Kidney epithelial cell (primary cell): ENCODE data around the gene UNKL. TPM values are rescaled to one million over a fixed set of nuclear protein-coding genes. Genes with fewer than 3 reads are reported as not detected.
A peak's percentile ranks its signal among the peaks of the same experiment; 100 is the strongest.

Source experiments
- DNase-seq: peaks from one replicate; pipeline ENCODE4 v3.0.0-alpha.2; 2010; ENCODE audit warnings: low read depth
- H3K27me3 ChIP-seq: 2 replicates; pipeline ENCODE4 v1.6.0; 2011; ENCODE audit warnings: low read length; ENCODE audit not compliant: control insufficient read depth, insufficient read depth
- H3K36me3 ChIP-seq: 2 replicates; pipeline ENCODE4 v1.5.1; 2011; ENCODE audit warnings: low read length; ENCODE audit not compliant: control insufficient read depth, insufficient read depth
- H3K4me3 ChIP-seq: 2 replicates; pipeline ENCODE4 v1.5.1; 2011; ENCODE audit warnings: low read depth, mild to moderate bottlenecking, control low read depth, low read length
- CTCF ChIP-seq: IDR thresholded peaks from 2 replicates; pipeline ENCODE4 v1.5.1; 2011; ENCODE audit warnings: mild to moderate bottlenecking, moderate library complexity, low read length, control low read depth, inconsistent platforms; ENCODE audit not compliant: insufficient read depth, poor library complexity, severe bottlenecking
- total RNA-seq: library from RNA; depleted of rRNA; stranded (reverse); fragments of >200 nt; gene quantifications from 2 replicates; pipeline ENCODE4 v1.2.3, GENCODE V29; 2015

Gene UNKL
- total RNA-seq: 9.8 and 19.3 TPM in 2 replicates

- TF ChIP-seq CTCF: no peak
- Histone ChIP-seq H3K27me3 (no peaks in the 10 kb centered on the region), H3K4me3 (peak within 1 kb of the TSS; percentile 87), H3K36me3 (no peaks in the 10 kb centered on the region)
- no peak for DNase-seq
Observed at GRCh38 chr16:1414532-1415260, at the start of gene UNKL. TSS of gene UNKL (minus strand) at chr16:1414704. CDS start at chr16:1414691, 13 bp downstream.

- no peaks in the 10 kb centered on the region for H3K27me3 ChIP-seq
- no peak for DNase-seq
- no peak for TF ChIP-seq CTCF
- H3K4me3 ChIP-seq: no peak overlapping the region
- H3K36me3 ChIP-seq: no peaks in the 10 kb centered on the region
Observed at GRCh38 chr16:1461146-1461545, 46.6 kb upstream of the UNKL start.

GRCh38 chr16:1460602-1461138 is 46.2 kb upstream of the UNKL start:
- Histone ChIP-seq H3K4me3 (no peak overlapping the region), H3K36me3 (no peaks in the 10 kb centered on the region), H3K27me3 (no peaks in the 10 kb centered on the region)
- DNase-seq: no peak
- TF ChIP-seq CTCF: no peak

- Histone ChIP-seq H3K36me3 (no peaks in the 10 kb centered on the region), H3K27me3 (no peaks in the 10 kb centered on the region), H3K4me3 (no peak overlapping the region)
- no peak for DNase-seq
- no peak for TF ChIP-seq CTCF
Observed at GRCh38 chr16:1459967-1460366, 45.5 kb upstream of the UNKL start.

GRCh38 chr16:1458977-1459341 is 44.5 kb upstream of the UNKL start:
- no peak overlapping the region for H3K4me3 ChIP-seq
- no peaks in the 10 kb centered on the region for H3K36me3 ChIP-seq
- no peaks in the 10 kb centered on the region for H3K27me3 ChIP-seq
- no peak for DNase-seq
- no peak for TF ChIP-seq CTCF
